ENCODE measurements around the gene SLC51B.
"Not testable (repeated sequence)": the region's sequence is repeated elsewhere in the genome, so short reads cannot be mapped to it uniquely, and the experiment has no call there.

Gene SLC51B

GRCh38 chr15:65083262-65083701 lies 38.1 kb downstream of the SLC51B start:
- DNase-seq (ENCODE audit: low read depth in 2 of 2): no peak

DNA sequence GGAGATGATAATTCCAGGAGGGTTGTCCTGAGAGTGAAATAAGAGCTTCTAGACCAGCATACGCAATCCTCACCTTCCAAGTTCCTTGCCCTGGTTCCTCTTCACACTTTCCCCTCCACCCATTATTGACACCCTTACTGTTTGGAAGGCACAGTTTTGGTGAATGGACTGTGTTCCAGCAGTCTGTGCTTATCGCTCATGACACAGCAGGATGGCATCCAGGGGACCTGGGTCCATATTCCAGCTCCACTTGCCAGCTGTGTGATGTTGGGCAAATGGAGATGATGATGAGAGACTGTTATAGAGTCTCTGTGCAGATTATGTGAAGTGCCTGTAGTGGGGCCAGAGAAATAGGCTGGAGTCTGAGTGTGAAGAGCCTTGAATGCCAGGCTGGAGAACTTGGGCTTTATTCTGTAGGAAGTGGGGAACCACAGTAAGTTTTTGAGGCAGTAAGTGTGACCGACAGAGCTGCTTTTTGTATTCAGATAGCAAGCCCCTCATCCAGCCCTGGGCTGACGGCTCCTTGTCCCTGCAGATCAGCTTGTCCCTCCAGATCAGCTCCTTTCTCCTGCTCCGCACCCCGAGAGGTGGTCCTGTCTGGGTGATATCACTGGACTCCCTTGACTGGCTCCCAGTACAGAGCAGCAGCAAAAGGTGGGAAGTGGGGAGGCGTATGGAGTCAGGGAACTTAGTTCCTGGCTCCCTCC lies 39.5 kb downstream of the SLC51B start:
- DNase-seq (ENCODE audit: low read depth in 2 of 2): no peak

DNA sequence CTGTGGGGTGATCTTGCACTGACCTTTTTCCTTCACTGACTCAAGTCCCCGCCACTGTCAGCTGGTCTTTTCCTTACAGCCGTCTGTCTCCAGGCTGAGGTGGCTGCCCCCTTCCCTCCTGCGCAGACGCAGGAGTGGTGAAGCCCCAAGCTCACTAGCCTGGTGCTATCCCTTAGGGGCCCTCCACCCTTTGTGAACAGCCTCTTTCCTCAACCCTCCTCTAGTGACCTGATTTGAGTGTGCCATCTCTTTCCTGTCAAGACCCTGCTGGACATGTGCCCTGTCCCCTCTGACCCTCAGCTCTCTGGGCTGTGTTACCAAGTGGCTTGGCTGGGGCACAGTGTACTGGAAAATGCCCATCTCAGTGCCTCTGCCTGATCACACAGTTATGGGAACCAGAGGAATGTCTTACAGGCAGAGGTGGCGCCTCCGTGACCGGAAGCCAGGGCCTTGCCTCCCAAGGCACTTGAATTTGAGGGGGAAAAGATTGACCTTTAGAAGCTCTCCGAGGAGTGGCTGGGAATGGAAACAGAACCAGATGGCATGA lies 40.1 kb downstream of the SLC51B start:
- DNase-seq (ENCODE audit: low read depth in 2 of 2): no peak

GRCh38 chr15:65085990-65086679 lies 40.9 kb downstream of the SLC51B start:
- no peak for DNase-seq (ENCODE audit: low read depth in 2 of 2)

GRCh38 chr15:65086680-65087111 lies 41.5 kb downstream of the SLC51B start:
- DNase-seq (ENCODE audit: low read depth in 2 of 2): no peak

DNA sequence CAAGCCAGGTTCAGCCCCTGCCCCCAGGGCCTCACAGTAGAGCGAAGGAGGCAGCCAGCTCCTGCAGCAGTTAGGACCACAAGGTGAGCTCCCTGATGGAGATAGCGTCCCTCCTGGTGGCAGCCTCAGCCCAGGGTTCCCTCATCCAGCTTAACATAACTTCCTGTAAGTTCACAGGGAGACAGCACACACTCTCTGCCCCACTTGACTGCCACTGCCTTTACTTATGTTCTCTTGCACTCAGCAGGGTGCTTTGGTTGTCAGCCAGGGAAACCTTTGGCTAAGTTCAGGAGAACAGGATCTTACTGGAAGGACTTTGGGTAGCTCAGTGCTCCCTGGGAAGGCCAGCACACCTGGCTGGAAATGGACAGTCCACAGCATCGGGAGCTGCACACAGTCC lies 42.2 kb downstream of the SLC51B start:
- no peak for DNase-seq (ENCODE audit: low read depth in 2 of 2)

GRCh38 chr15:65087873-65088642 lies 42.9 kb downstream of the SLC51B start:
- DNase-seq (ENCODE audit: low read depth in 2 of 2): no peak

DNA sequence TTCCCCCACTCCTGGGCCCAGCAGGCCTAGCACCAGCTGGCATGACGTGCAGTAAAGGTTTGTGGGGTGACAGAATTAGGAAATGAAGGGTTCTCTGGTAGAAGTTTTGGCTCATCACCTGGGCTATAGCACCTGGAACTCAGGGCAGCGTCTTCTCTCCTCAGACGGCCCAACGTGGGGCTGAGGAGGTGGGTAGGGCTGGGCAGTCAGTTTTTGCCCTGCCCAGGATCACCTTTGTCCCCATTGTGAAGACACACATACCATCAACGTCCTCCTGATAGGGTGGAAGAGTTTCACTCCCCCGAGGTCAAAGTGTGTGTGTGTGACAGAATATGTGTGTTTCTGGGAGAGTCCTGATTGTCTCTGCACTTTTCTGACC lies 43.4 kb downstream of the SLC51B start:
- no peak for DNase-seq (ENCODE audit: low read depth in 2 of 2)

DNA sequence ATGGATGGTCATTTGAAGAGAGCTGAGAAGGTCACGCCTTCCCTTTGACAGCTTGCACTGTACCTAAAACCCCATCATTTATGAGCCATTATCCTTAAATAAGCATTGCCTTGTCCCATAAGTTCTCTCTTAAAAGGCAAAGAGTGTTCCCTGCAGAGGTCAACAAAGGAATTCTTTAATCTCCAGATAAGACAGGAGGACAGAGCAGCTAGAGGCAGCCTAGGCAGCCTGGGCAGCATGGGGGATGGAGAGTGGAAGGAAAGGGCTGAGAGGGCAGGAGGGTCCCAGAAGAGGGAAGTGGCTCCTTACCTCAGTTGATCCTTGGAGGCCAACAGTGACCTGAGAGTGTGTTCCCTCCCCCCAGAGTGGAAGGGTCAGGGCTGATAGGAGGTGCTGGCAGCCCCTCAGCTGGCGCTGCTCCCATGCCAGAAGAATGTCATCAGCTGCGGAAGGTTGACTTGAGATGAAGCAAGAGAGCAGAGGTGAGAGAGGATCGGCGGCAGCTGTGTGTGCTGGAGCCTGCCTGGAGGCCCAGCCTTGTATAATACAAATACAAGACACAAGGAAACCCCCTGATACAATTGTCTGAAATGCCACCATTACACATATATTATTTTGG lies 44.1 kb downstream of the SLC51B start:
- no peak for DNase-seq (ENCODE audit: low read depth in 2 of 2)

GRCh38 chr15:65091946-65092770 lies 47.0 kb downstream of the SLC51B start:
- DNase-seq (ENCODE audit: low read depth in 2 of 2): no peak

GRCh38 chr15:65092911-65093792 lies 48.0 kb downstream of the SLC51B start:
- DNase-seq (ENCODE audit: low read depth in 2 of 2): no peak

DNA sequence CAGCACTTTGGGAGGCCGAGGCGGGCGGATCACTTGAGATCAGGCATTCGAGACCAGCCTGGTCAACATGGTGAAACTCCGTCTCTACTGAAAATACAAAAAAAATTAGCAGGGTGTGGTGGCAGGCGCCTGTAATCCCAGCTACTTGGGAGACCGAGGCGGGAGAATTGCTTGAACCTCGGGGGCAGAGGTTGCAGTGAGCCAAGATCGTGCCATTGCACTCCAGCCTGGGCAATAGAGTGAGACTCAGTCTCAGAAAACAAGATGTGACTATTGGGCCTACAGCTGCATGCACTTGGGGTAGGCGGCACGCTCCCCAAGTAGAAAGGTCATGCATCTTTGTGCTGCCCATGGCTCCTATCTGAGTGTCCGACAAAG lies 48.6 kb downstream of the SLC51B start:
- DNase-seq (ENCODE audit: low read depth in 2 of 2): not testable (repeated sequence)

GRCh38 chr15:65094294-65094995 lies 49.3 kb downstream of the SLC51B start:
- no peak for DNase-seq (ENCODE audit: low read depth in 2 of 2)

DNA sequence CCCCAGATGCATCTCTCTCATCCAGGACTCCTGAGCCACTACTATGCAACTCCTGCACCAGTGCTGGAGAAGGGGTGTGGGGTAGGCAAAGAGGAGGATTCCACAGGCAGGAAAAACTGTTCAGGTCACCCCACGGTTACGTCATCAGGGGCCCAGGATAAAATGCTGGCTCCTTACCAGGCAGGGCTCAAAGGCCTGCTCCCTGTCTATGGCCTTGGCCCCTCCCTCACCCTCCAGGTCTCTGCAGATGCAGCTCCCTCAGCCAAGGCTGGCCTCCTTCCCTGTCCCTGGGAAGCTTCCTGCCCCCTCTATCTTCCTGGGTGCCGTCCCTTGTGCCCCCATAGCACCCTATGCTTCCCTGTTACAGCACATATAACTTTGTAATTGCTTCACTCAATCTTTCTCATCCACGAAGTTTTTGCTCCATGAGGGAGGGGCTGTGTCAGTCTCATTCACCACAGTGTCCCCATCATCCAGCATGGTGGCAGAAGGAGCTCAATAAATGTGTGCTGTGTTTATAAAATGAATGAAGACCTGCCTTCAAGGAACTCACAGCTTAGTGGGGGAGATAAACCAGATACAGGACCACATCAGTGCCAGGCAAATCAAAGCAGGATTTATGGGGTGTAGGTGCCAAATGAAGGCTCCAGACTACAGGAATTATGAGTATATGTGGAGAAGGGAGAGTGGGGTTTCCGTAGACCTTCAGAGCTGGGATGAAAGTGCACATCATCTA lies 50.0 kb downstream of the SLC51B start:
- DNase-seq (ENCODE audit: low read depth in 2 of 2): no peak

DNA sequence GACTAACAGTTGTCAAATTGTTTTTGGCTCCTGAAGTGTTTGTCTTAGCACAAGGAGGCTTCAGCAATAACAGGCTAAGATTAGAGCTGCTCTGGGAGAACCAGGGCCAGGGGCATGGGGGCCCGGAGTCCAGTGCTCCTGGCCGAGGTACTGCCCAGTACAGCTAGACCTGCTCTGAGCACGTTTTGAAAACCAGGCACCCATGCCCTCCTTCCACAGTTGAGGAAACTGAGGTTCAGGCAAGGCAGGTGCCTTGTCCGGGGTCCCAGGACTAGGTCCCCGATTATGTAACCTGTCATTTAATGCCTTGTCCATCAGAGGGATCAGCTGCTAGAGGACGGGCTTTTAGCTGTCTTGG lies 50.5 kb downstream of the SLC51B start:
- DNase-seq (ENCODE audit: low read depth in 2 of 2): no peak

DNA sequence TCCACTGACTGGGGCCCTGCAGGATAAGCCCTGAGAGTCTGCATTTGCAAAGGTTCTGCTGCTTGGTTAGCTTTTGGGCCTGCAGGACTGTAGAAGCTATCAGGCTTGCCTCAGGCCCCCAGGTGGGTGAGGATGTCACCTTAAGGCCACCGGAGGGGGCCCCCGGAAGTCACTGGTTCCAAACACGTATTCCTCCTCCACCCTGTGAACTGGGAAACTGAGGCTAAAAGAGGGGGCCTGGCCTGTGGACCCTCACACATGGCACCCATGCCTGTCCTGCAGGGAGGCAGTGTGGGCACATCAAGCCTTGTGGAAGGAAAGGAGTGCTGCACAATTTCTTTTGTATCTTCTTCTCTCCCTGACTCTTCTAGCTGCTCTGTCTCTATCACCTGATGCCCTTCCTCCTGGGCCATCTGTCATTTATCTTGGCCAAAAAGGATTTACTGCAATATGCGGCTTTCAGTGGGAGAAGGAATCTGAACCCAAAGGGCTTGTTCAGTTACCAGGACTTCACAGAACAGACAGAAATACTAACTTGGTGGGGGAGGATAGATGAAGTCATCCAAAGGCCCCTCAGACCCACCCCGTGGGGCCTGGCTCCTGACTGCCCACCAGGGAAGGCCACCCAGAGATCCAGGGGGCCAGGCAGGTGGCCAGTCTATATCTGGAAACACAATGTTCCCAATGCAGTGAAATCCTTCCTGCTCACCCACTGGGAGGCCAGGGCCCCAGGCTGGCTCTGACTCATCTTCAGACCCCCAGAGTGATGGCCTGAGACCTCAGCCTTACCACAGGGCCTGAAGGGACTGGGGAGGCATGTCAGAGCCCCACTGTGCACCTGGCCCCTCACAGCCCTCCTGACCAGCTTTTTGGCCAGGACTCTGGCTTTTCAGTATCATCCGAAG lies 51.5 kb downstream of the SLC51B start:
- no peak for DNase-seq (ENCODE audit: low read depth in 2 of 2)

DNA sequence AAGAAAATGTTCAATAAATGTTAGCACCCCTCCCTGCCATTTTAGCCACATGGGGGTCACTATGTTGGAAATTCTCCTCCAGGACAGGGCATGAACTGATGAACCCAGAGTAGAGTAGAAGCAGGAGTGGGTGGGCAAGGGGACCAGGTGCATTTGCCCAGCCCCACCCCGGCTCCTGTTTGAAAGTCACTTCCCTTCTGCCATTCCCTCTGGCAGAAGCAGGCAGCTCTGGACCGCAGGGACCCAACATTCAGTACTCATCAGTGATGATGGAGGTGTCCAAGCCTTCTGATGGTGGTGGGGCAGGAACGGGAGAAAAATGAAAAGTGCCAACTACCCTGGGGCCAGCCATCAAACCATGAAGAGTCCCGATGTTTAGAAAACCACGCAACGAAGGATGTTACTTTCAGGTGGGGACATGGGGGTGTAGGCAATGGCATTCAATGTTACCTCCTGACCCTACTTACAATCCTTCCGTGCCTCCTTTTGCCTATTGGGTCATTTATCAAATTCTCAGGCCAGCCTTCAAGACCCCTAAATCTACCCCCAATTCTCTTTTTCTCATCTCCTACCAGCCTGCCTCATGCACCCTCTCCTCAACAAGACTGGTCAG lies 52.6 kb downstream of the SLC51B start:
- no peak for DNase-seq (ENCODE audit: low read depth in 2 of 2)
